Pancreas (tissue), 10 donors: ENCODE results near the gene CLCN1. TPM values are rescaled to one million over a fixed set of nuclear protein-coding genes. Genes with fewer than 3 reads are reported as not detected.

Experiments
- ATAC-seq, 4 donors: fragments of 200-7000 bp; cut with Tn5 transposase; one replicate each; pipeline versions ENCODE4 v1.8.0 to v1.9.1; 2020; ENCODE audit warnings: mild to moderate bottlenecking in 4 of 4, moderate library complexity in 4 of 4
- DNase-seq, 6 donors: peaks; one replicate each; pipeline ENCODE4 v3.0.0-alpha.2; 2020
- FAIRE-seq: peaks from 2 replicates; lab custom pipeline; 2012; peaks lifted over from hg19 to GRCh38; lab: Jason Lieb, UNC
- H3K27ac ChIP-seq, 4 donors: fragments of 200-600 bp; sonication (generic); 1 replicate in 3 of 4; 2 replicates in 1 of 4; pipeline versions ENCODE4 v1.5.0 to v1.8.0; 2020
- H3K27me3 ChIP-seq, 4 donors: fragments of 200-600 bp; one replicate each; pipeline ENCODE4 v1.8.0; 2021
- H3K36me3 ChIP-seq, 3 donors: fragments of 200-600 bp; sonication (generic) in 1 of 3; one replicate each; pipeline versions ENCODE4 v1.5.0 to v1.8.0; 2020 to 2021
- H3K4me1 ChIP-seq, 3 donors: fragments of 200-600 bp; one replicate each; pipeline ENCODE4 v1.8.0; 2021
- H3K4me3 ChIP-seq, 4 donors: fragments of 200-600 bp; sonication (generic) in 2 of 4; one replicate each; pipeline versions ENCODE4 v1.5.0 to v1.8.0; 2020 to 2021
- H3K9me3 ChIP-seq, 4 donors: fragments of 200-600 bp; one replicate each; pipeline ENCODE4 v1.8.0; 2021
- CTCF ChIP-seq, 4 donors: fragments of 200-600 bp; sonication (generic) in 3 of 4; IDR thresholded peaks; one replicate each; pipeline versions ENCODE4 v1.5.0 to v1.8.0; 2021; ENCODE audit warnings: antibody characterized with exemption in 4 of 4
- WGBS, 2 donors: extraction: QIAGEN DNeasy Blood & Tissue Kit; methylation state at CpG; one replicate each; pipeline ENCODE4 v1.1.7; 2013; 5-methylcytosine and 5-hydroxymethylcytosine counted together
- intact Hi-C, 3 donors: fragments of 100-400 bp; cut with DNase I; formaldehyde crosslinking; loops; one replicate each; pipeline versions ENCODE4 v1.11.1 to v1.14.2; 2022
- polyA plus RNA-seq, 2 donors: library from polyadenylated mRNA; stranded (reverse); fragments of 200-250 nt; gene quantifications; one replicate each; pipeline ENCODE4 v1.2.3, GENCODE V29; 2013
- total RNA-seq, 6 donors: library from RNA; stranded (reverse); fragmentation: NEBNext Ultra II Directional in 4 of 6; extraction: Animal tissue kit (Norgen Biotek cat#: 25700) in 4 of 6; gene quantifications; one replicate each; pipeline versions ENCODE4 v1.2.1 to v1.2.4, GENCODE V29; 2021 to 2023
- donor health status: healthy with polysubstance abuse.
- donor health status: DM: no; HTN: no; CAD: no; lungs with moderate emphysema.
- donor health status: DM: no; HTN: no; CAD: no.
- donor health status: control.
- donor health status: control.
- donor health status: Bipolar disorder and iron deficiency.
- donor health status: DM: yes; HTN: yes; CAD: no.
- donor health status: DM: no; HTN: no; CAD: no.
- donor health status: DM: no; HTN: no; CAD: no.
- donor health status: DM: yes; HTN: yes; CAD: no.

Gene CLCN1
- total and polyA plus RNA-seq, 8 donors = 0.05 to 0.06 TPM; not detected in 6

- H3K4me3 ChIP-seq = no peak overlapping the region
- FAIRE-seq (no peak), DNase-seq (no peak), ATAC-seq (no peak)
- H3K4me1 ChIP-seq = no peaks in the 10 kb centered on the region
- no peak overlapping the region for H3K27ac ChIP-seq
- no peaks in the 10 kb centered on the region for H3K36me3 ChIP-seq
- TF ChIP-seq CTCF (IDR thresholded peaks at IDR 0.05) = no peak
- intact Hi-C loops = no loop called here
- whole genome bisulfite sequencing, 2 donors = 79 to 91% methylated on average over 4 of the region's 4 CpGs
- no peaks in the 10 kb centered on the region for H3K9me3 ChIP-seq
- no peaks in the 10 kb centered on the region for H3K27me3 ChIP-seq
Observed at GRCh38 chr7:143373255-143373794, 57.4 kb downstream of the CLCN1 start.

DNA sequence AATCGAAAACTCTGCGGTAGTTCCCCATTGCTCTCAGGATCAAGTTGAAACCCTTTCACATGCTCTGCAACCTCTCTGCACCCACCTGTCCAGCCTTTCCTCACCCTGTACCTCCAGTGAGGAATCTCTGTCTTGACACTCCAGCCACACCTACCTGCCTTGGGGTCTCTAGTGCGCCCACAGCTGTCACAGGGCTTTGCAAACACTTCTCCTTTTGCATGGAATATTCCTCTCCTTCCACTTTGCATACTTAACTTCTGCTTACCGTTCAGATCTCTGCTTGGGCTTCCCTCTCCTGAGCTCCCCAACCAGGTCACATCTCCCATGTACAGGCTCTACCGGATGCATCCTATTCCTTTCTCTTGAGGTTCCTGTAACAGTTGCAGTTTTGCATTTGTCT, 58.6 kb downstream of the CLCN1 start:
- peaks cover 0 to 6% (median 0%) of the 10 kb centered on the region in 3 donors for H3K4me1 ChIP-seq
- no peak overlapping the region for H3K4me3 ChIP-seq
- 82 to 86% methylated on average over 5 of the region's 5 CpGs for WGBS, 2 donors
- FAIRE-seq (no peak), ATAC-seq (peak in 1 of 4 donors; percentile 44), DNase-seq (no peak)
- TF ChIP-seq CTCF (IDR thresholded peaks at IDR 0.05) = no peak
- no peaks in the 10 kb centered on the region for H3K9me3 ChIP-seq
- H3K27me3 ChIP-seq = no peaks in the 10 kb centered on the region
- intact Hi-C loops = no loop called here
- H3K27ac ChIP-seq = no peak overlapping the region
- H3K36me3 ChIP-seq = no peaks in the 10 kb centered on the region

- FAIRE-seq (no peak), DNase-seq (no peak), ATAC-seq (peak in 1 of 4 donors; percentile 26)
- Histone ChIP-seq H3K27me3 (no peaks in the 10 kb centered on the region), H3K9me3 (no peaks in the 10 kb centered on the region), H3K4me1 (peaks cover 0 to 8% (median 0%) of the 10 kb centered on the region in 3 donors), H3K4me3 (no peak overlapping the region), H3K36me3 (no peaks in the 10 kb centered on the region), H3K27ac (peak overlapping the region in 1 of 4 donors; percentile 31)
- 78 to 84% methylated on average over 7 of the region's 7 CpGs for WGBS, 2 donors
- intact Hi-C loops = no loop called here
- TF ChIP-seq CTCF (IDR thresholded peaks at IDR 0.05) = no peak
Observed at GRCh38 chr7:143375298-143376034, 59.6 kb downstream of the CLCN1 start.

- ATAC-seq = no peak
- Histone ChIP-seq H3K27ac (no peak overlapping the region), H3K4me3 (no peak overlapping the region), H3K9me3 (no peaks in the 10 kb centered on the region), H3K36me3 (no peaks in the 10 kb centered on the region), H3K27me3 (no peaks in the 10 kb centered on the region), H3K4me1 (peaks cover 0 to 8% (median 0%) of the 10 kb centered on the region in 3 donors)
- WGBS, 2 donors = 72 to 76% methylated on average over 5 of the region's 5 CpGs
- no peak for DNase-seq
- intact Hi-C loops = no loop called here
- TF ChIP-seq CTCF (IDR thresholded peaks at IDR 0.05) = no peak
- no peak for FAIRE-seq
Observed at GRCh38 chr7:143376396-143376795, 60.5 kb downstream of the CLCN1 start.
